Common myeloid progenitor, CD34-positive (primary cell): ENCODE results near the gene IGF1R.

ENCODE experiments used
- CTCF ChIA-PET: fragments of 350-600 bp; sonication (Branson Sonifier 250); formaldehyde crosslinking; loops from one replicate; lab custom pipeline; 2021; ENCODE audit warnings: antibody characterized with exemption; lab: Charles Lee
- POLR2A ChIA-PET: fragments of 350-600 bp; sonication (Branson Sonifier 250); formaldehyde crosslinking; loops from one replicate; lab custom pipeline; 2021; ENCODE audit warnings: antibody characterized with exemption; lab: Charles Lee
- DNase-seq, 3 donors: peaks; one replicate each; pipeline versions ENCODE4 v3.0.0 to v3.0.0-alpha.2; 2013
- H3K27ac ChIP-seq, 2 experiments: 1 replicate in 1 of 2; 2 replicates in 1 of 2; pipeline ENCODE4 v1.7.0; 2013; ENCODE audit warnings: inconsistent platforms in 2 of 2, low read length in 2 of 2, mild to moderate bottlenecking in 2 of 2, low read depth in 1 of 2, moderate library complexity in 1 of 2; ENCODE audit not compliant: severe bottlenecking in 2 of 2, insufficient read depth in 1 of 2, poor library complexity in 1 of 2
- H3K27me3 ChIP-seq, 5 experiments: replicated peaks in 2 of 5; 1 replicate in 3 of 5; 2 replicates in 2 of 5; pipeline versions ENCODE4 v1.6.1 to v1.7.0; 2013; ENCODE audit warnings: low read length in 4 of 5, mild to moderate bottlenecking in 2 of 5, moderate library complexity in 2 of 5, inconsistent platforms in 1 of 5; ENCODE audit not compliant: insufficient read depth in 5 of 5, control insufficient read depth in 4 of 5
- H3K36me3 ChIP-seq, 4 experiments: 1 replicate in 2 of 4; 2 replicates in 2 of 4; pipeline versions ENCODE4 v1.6.1 to v1.7.0; 2013; ENCODE audit warnings: low read length in 3 of 4, control low read depth in 1 of 4, mild to moderate bottlenecking in 1 of 4; ENCODE audit not compliant: control insufficient read depth in 4 of 4, insufficient read depth in 4 of 4
- H3K4me1 ChIP-seq, 4 experiments: 1 replicate in 3 of 4; 2 replicates in 1 of 4; pipeline versions ENCODE4 v1.6.1 to v1.7.1; 2013; ENCODE audit warnings: low read length in 3 of 4, mild to moderate bottlenecking in 3 of 4, control low read depth in 1 of 4, inconsistent platforms in 1 of 4, moderate library complexity in 1 of 4; ENCODE audit not compliant: control insufficient read depth in 4 of 4, insufficient read depth in 4 of 4; ENCODE audit errors: control extremely low read depth in 1 of 4
- H3K4me3 ChIP-seq, 7 experiments: 1 replicate in 4 of 7; 2 replicates in 3 of 7; pipeline versions ENCODE4 v1.5.1 to v1.7.0; 2013; ENCODE audit warnings: mild to moderate bottlenecking in 7 of 7, low read length in 6 of 7, moderate library complexity in 6 of 7, inconsistent platforms in 2 of 7, low read depth in 2 of 7, control low read depth in 1 of 7; ENCODE audit not compliant: insufficient read depth in 4 of 7, control insufficient read depth in 1 of 7; ENCODE audit errors: extremely low read depth in 1 of 7
- H3K9me3 ChIP-seq, 5 experiments: 1 replicate in 4 of 5; 2 replicates in 1 of 5; pipeline versions ENCODE4 v1.6.1 to v1.7.1; 2013; ENCODE audit warnings: low read length in 4 of 5, mild to moderate bottlenecking in 2 of 5, inconsistent platforms in 1 of 5, low read depth in 1 of 5, moderate library complexity in 1 of 5; ENCODE audit not compliant: control insufficient read depth in 4 of 5, insufficient read depth in 2 of 5; ENCODE audit errors: control extremely low read depth in 1 of 5
- WGBS: methylation state at CpG from one replicate; pipeline ENCODE4 v1.1.5; 2013; ENCODE audit not compliant: insufficient coverage; 5-methylcytosine and 5-hydroxymethylcytosine counted together

IGF1R gene

GRCh38 chr15:98904544-98904943, 256.2 kb downstream of the IGF1R start:
- Histone ChIP-seq H3K27ac (no peak overlapping the region), H3K27me3 (no peaks in the 10 kb centered on the region), H3K9me3 (no peaks in the 10 kb centered on the region), H3K36me3 (peaks cover 5 to 26% (median 15%) of the 10 kb centered on the region in 4 experiments), H3K4me1 (peaks cover 0 to 12% (median 5%) of the 10 kb centered on the region in 4 experiments), H3K4me3 (no peak overlapping the region)
- POLR2A ChIA-PET: interaction anchor here (0.6 kb wide), 1 partner anchor 18 kb away, joined by 5 read pairs; no protein-coding TSS in a partner anchor
- CTCF ChIA-PET: interaction anchor here (0.6 to 3.0 kb wide), 12 partner anchors 8 to 171 kb away, joined by 3 to 13 read pairs (median 3); no protein-coding TSS in a partner anchor
- DNase-seq: peak; percentile 40 to 66 (median 61)
- 25% methylated on average over 4 of the region's 4 CpGs for WGBS

- Histone ChIP-seq H3K4me3 (no peak overlapping the region), H3K27ac (no peak overlapping the region), H3K9me3 (no peaks in the 10 kb centered on the region), H3K27me3 (no peaks in the 10 kb centered on the region), H3K4me1 (peaks cover 0 to 8% (median 5%) of the 10 kb centered on the region in 4 experiments), H3K36me3 (peaks cover 4 to 38% (median 20%) of the 10 kb centered on the region in 4 experiments)
- 100% methylated on average over 6 of the region's 7 CpGs for WGBS
- POLR2A ChIA-PET: no interaction called here
- CTCF ChIA-PET: interaction anchor here (0.6 to 3.0 kb wide), 8 partner anchors 11 to 464 kb away, joined by 3 to 13 read pairs (median 3); no protein-coding TSS in a partner anchor
- no peak for DNase-seq
Observed at GRCh38 chr15:98905963-98906711, 257.8 kb downstream of the IGF1R start.

GRCh38 chr15:98906712-98907083, 258.4 kb downstream of the IGF1R start:
- DNase-seq: no peak
- Histone ChIP-seq H3K27ac (no peak overlapping the region), H3K4me3 (no peak overlapping the region), H3K4me1 (peaks cover 0 to 6% (median 2%) of the 10 kb centered on the region in 4 experiments), H3K27me3 (no peaks in the 10 kb centered on the region), H3K36me3 (peaks cover 8 to 41% (median 24%) of the 10 kb centered on the region in 4 experiments), H3K9me3 (no peaks in the 10 kb centered on the region)
- 69% methylated on average over 6 of the region's 6 CpGs for WGBS
- CTCF ChIA-PET: interaction anchor here (1.1 to 3.0 kb wide), 2 partner anchors 26 to 305 kb away, joined by 3 to 8 read pairs; no protein-coding TSS in a partner anchor
- POLR2A ChIA-PET: no interaction called here

- 86% methylated on average over 2 of the region's 4 CpGs for WGBS
- DNase-seq: no peak
- no peak overlapping the region for H3K27ac ChIP-seq
- ChIA-PET CTCF (no interaction called here), POLR2A (no interaction called here)
- peaks cover 0 to 6% (median 1%) of the 10 kb centered on the region in 4 experiments for H3K4me1 ChIP-seq
- H3K9me3 ChIP-seq: no peaks in the 10 kb centered on the region
- no peak overlapping the region for H3K4me3 ChIP-seq
- peaks cover 13 to 52% (median 32%) of the 10 kb centered on the region in 4 experiments for H3K36me3 ChIP-seq
- no peaks in the 10 kb centered on the region for H3K27me3 ChIP-seq
Observed at GRCh38 chr15:98907927-98908471, 259.7 kb downstream of the IGF1R start.

GRCh38 chr15:98909968-98910885, 261.9 kb downstream of the IGF1R start:
- Histone ChIP-seq H3K27me3 (no peaks in the 10 kb centered on the region), H3K4me1 (peaks cover 0 to 8% (median 5%) of the 10 kb centered on the region in 4 experiments), H3K36me3 (peaks cover 17 to 65% (median 40%) of the 10 kb centered on the region in 4 experiments), H3K9me3 (no peaks in the 10 kb centered on the region), H3K27ac (no peak overlapping the region), H3K4me3 (no peak overlapping the region)
- WGBS: 99% methylated on average over 19 of the region's 21 CpGs
- POLR2A ChIA-PET: no interaction called here
- CTCF ChIA-PET: interaction anchor here (1.0 to 1.1 kb wide), 2 partner anchors 12 to 163 kb away, joined by 3 read pairs; no protein-coding TSS in a partner anchor
- DNase-seq: no peak

GRCh38 chr15:98914626-98915025, 266.3 kb downstream of the IGF1R start:
- H3K27ac ChIP-seq: no peak overlapping the region
- no peaks in the 10 kb centered on the region for H3K9me3 ChIP-seq
- POLR2A ChIA-PET: no interaction called here
- no peak for DNase-seq
- H3K27me3 ChIP-seq: no peaks in the 10 kb centered on the region
- H3K4me3 ChIP-seq: no peak overlapping the region
- peaks cover 0 to 14% (median 8%) of the 10 kb centered on the region in 4 experiments for H3K4me1 ChIP-seq
- WGBS: 93% methylated on average over 7 of the region's 7 CpGs
- H3K36me3 ChIP-seq: peaks cover 22 to 69% (median 56%) of the 10 kb centered on the region in 4 experiments
- CTCF ChIA-PET: no interaction called here
